DND-41 (cell line): Measurements from ENCODE around the gene TRPM3.

Experiments
- CTCF ChIP-seq: IDR thresholded peaks from 2 replicates; pipeline ENCODE4 v1.5.1; 2012; ENCODE audit warnings: borderline replicate concordance, low read length, moderate library complexity, mild to moderate bottlenecking; ENCODE audit not compliant: poor library complexity, severe bottlenecking; ENCODE audit errors: extremely low read depth
- EZH2 ChIP-seq: IDR thresholded peaks from 3 replicates; pipeline ENCODE4 v1.6.1; 2012; ENCODE audit warnings: borderline replicate concordance, low read depth, mild to moderate bottlenecking, moderate library complexity, low read length, inconsistent platforms; ENCODE audit not compliant: severe bottlenecking

DNA sequence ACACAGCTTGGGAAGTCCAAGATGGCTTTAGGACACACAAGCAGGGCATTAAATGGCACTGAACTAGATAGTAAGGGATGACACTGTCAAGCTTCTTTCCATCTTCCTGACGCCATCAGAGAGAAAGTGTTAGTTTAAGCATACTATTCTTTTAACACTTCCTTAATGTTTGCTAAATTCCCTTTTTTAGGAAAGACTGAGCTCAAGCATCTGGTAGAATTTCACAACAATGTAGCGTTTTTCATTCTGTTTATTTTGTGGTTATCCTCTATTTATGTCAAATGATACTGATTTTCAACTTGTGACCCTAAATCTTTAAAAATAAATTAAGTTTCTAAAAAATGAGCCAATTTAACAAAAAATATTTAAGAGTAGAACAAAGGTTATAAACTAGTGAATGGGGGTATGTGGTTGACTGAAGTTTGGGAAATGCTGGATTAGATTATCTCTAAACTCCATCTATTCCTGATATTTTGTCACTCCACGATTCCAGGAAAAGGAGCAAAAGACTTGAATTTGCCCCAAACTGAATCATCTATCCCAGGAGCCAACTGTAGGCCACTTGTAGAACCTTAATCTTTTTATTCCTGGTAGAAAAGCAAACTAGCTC, 559.5 kb downstream of the TRPM3 start:
- TF ChIP-seq EZH2: no peak
- no peak for TF ChIP-seq CTCF
